ENCODE measurements around the gene ATP13A1. TPM values are rescaled to one million over a fixed set of nuclear protein-coding genes. Genes with fewer than 3 reads are reported as not detected.

The ATP13A1 gene
- total and polyA plus RNA-seq, 2 donors (not counting 3 experiments of a cell fraction or from before 2014, with no cell fraction given) = 36.9 to 48.7 TPM

DNA sequence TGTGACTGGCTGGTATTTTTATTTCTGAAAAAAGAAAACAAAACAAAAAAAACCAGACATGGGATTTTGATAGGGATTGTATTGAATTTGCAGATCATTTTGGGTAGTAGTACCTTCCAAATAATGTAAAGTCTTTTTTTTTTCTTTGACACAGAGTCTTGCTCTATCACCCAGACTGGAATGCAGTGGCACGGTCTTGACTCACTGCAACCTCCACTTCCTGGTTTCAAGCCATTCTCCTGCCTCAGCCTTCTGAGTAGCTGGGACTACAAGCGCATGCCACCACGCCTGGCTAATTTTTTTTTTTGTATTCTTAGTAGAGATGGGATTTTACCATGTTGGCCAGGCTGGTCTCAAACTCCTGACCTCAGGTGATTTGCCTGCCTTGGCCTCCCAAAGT, 9.3 kb upstream of the ATP13A1 start:
- H3K4me2 ChIP-seq (ENCODE audit: insufficient read depth, low read length) = no peak overlapping the region
- ChIA-PET POLR2A (no interaction called here), CTCF (no interaction called here)
- intact Hi-C loops (cut with micrococcal nuclease) = no loop called here
- no TSS peak for BruUV-seq (replicated peaks)
- no peak overlapping the region for H2AFZ ChIP-seq (ENCODE audit: low read depth, low read length)
- H3K4me1 ChIP-seq (ENCODE audit: control insufficient read depth, extremely low read depth, insufficient read depth, low read length) = peaks cover 6% of the 10 kb centered on the region
- H3K79me2 ChIP-seq (ENCODE audit: control insufficient read depth, insufficient read depth, low read length) = peaks cover 6% of the 10 kb centered on the region
- dilution Hi-C loops (cut with MboI; ENCODE audit: extremely low pct_ligation_motif_present, low sequenced_read_pairs) = no loop called here
- H3K27ac ChIP-seq (ENCODE audit: insufficient read depth, low read depth, low read length) = no peak overlapping the region
- no peaks in the 10 kb centered on the region for H4K20me1 ChIP-seq (replicated peaks; ENCODE audit: control insufficient read depth, extremely low read depth, insufficient read depth, low read length)
- H3K9me3 ChIP-seq (replicated peaks; ENCODE audit: control insufficient read depth, insufficient read depth, low read length) = no peaks in the 10 kb centered on the region
- H3K36me3 ChIP-seq (ENCODE audit: control insufficient read depth in 2 of 2, extremely low read depth in 1 of 2, insufficient read depth in 2 of 2, low read length in 2 of 2) = peaks cover 0 to 9% of the 10 kb centered on the region in 2 experiments
- TF ChIP-seq GATA2 (IDR thresholded peaks at IDR 0.05; ENCODE audit: insufficient read depth, insufficient read length, low read depth, low read length) (no peak), POLR2AphosphoS5 (IDR thresholded peaks at IDR 0.05; ENCODE audit: insufficient read depth, low read depth, low read length) (no peak), JUN (IDR thresholded peaks at IDR 0.05; ENCODE audit: borderline replicate concordance, insufficient read depth, insufficient read length, low read depth) (no peak), CTCF (IDR thresholded peaks at IDR 0.05; ENCODE audit: extremely low read depth in 1 of 2, insufficient read depth in 1 of 2, low read depth in 1 of 2, low read length in 2 of 2) (no peak), MYC (IDR thresholded peaks at IDR 0.05; ENCODE audit: low read depth, low read length) (no peak), MAX (IDR thresholded peaks at IDR 0.05; ENCODE audit: insufficient read depth, insufficient read length) (no peak), FOS (IDR thresholded peaks at IDR 0.05; ENCODE audit: borderline replicate concordance, insufficient read depth, low read length) (no peak), POLR2A (IDR thresholded peaks at IDR 0.05; ENCODE audit: low read depth, low read length) (no peak), EZH2 (IDR thresholded peaks at IDR 0.05; ENCODE audit: borderline replicate concordance, low read depth, low read length, severe bottlenecking) (no peak)
- no peak overlapping the region for H3K4me3 ChIP-seq (replicated peaks in 1 of 3; ENCODE audit: insufficient read depth in 1 of 3, low read depth in 1 of 3, low read length in 3 of 3)
- no peak overlapping the region for H3K9ac ChIP-seq (replicated peaks; ENCODE audit: extremely low read depth, insufficient read depth, low read length)
- FAIRE-seq (no peak), DNase-seq (ENCODE audit: low read depth, low spot score) (no peak)
- no peaks in the 10 kb centered on the region for H3K9me1 ChIP-seq (replicated peaks; ENCODE audit: control insufficient read depth, extremely low read depth, insufficient read depth, low read length)
- no peaks in the 10 kb centered on the region for H3K27me3 ChIP-seq (ENCODE audit: control insufficient read depth in 2 of 2, insufficient read depth in 2 of 2, low read length in 2 of 2)
